ENCODE data around the gene OPCML. TPM values are rescaled to one million over a fixed set of nuclear protein-coding genes. Genes with fewer than 3 reads are reported as not detected.

OPCML gene
- total RNA-seq, 2 experiments from 2014 or later: not detected

DNA sequence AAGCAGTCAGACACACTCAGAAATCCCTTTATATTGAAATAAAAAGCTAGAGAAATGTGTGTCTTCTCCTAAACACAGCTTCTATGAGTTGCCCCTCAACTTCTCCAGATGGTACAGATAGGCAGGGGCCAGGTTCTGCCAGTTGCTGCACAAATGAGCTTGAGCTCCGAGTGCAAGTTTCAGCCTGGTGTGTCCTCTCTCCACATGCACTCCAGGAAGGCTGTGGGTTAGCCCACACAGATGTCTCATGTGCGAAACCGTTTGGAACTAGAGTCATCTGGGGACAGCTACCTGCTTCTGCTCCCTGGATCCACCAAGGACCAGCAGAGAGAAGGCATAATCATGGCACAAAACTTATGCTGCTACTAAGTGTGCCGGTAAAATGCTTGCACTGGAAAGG is 812.6 kb downstream of the OPCML start:
- no peaks in the 10 kb centered on the region for H3K9me3 Mint-ChIP-seq

GRCh38 chr11:132718711-132719671 is 813.3 kb downstream of the OPCML start:
- no peaks in the 10 kb centered on the region for H3K9me3 Mint-ChIP-seq
- ChIA-PET CTCF (no interaction called here), POLR2A (no interaction called here)
- intact Hi-C loops (cut with micrococcal nuclease): loop anchor here (2.0 kb wide), 1 partner anchor 34 kb away; no protein-coding TSS in a partner anchor
- no peaks in the 10 kb centered on the region for H3K27me3 Mint-ChIP-seq
- peak; percentile 75 for DNase-seq
- peak overlapping the region; percentile 40 for H3K4me3 Mint-ChIP-seq
- no peak overlapping the region for H3K27ac Mint-ChIP-seq
- H3K4me1 Mint-ChIP-seq (ENCODE audit: low read depth): peaks cover 29% of the 10 kb centered on the region
- H3K36me3 Mint-ChIP-seq: no peaks in the 10 kb centered on the region

More for the DNA sequence above, 812.6 kb downstream of the OPCML start:
- Mint-ChIP-seq H3K4me1 (ENCODE audit: low read depth) (peaks cover 29% of the 10 kb centered on the region), H3K36me3 (no peaks in the 10 kb centered on the region), H3K27me3 (no peaks in the 10 kb centered on the region), H3K4me3 (no peak overlapping the region), H3K27ac (no peak overlapping the region)
- ChIA-PET POLR2A (no interaction called here), CTCF (interaction anchor here (1.3 kb wide), 1 partner anchor 11 kb away, joined by 3 read pairs; no protein-coding TSS in a partner anchor)
- intact Hi-C loops (cut with micrococcal nuclease): loop anchor here (2.0 kb wide), 1 partner anchor 35 kb away; no protein-coding TSS in a partner anchor
- peak; percentile 19 for DNase-seq

DNA sequence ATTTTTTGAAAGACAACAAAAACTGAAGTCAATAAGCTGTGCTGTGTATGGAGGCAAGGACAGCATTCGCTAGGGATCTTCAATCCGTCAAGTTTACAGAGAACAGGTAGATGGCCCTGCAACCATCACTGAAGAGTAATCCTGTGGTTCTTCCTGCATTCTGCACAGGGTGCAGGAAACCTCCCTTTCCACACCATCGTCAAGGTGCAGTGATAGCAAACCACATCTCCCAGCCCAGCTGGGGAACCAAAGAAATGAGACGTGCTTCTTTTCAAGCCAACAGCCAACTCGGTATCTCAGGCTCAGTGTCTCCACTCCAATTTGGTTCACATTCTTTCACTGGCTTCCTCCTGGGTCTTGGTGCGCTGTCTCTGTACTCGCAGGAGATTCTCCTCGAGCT is 814.5 kb downstream of the OPCML start:
- Mint-ChIP-seq H3K4me3 (no peak overlapping the region), H3K9me3 (no peaks in the 10 kb centered on the region), H3K36me3 (no peaks in the 10 kb centered on the region), H3K27ac (no peak overlapping the region), H3K27me3 (no peaks in the 10 kb centered on the region), H3K4me1 (ENCODE audit: low read depth) (peaks cover 29% of the 10 kb centered on the region)
- CTCF ChIA-PET: no interaction called here
- no peak for DNase-seq
- intact Hi-C loops (cut with micrococcal nuclease): loop anchor here (2.0 kb wide), 1 partner anchor 33 kb away; no protein-coding TSS in a partner anchor
- POLR2A ChIA-PET: no interaction called here

GRCh38 chr11:132716037-132716436 is 816.3 kb downstream of the OPCML start:
- Mint-ChIP-seq H3K4me1 (ENCODE audit: low read depth) (peaks cover 26% of the 10 kb centered on the region), H3K27me3 (no peaks in the 10 kb centered on the region), H3K36me3 (no peaks in the 10 kb centered on the region), H3K4me3 (no peak overlapping the region), H3K27ac (no peak overlapping the region), H3K9me3 (no peaks in the 10 kb centered on the region)
- POLR2A ChIA-PET: no interaction called here
- intact Hi-C loops (cut with micrococcal nuclease): no loop called here
- CTCF ChIA-PET: no interaction called here
- DNase-seq: no peak

GRCh38 chr11:132714859-132715440 is 817.4 kb downstream of the OPCML start:
- CTCF ChIA-PET: no interaction called here
- Mint-ChIP-seq H3K36me3 (no peaks in the 10 kb centered on the region), H3K27ac (no peak overlapping the region), H3K27me3 (no peaks in the 10 kb centered on the region), H3K4me3 (no peak overlapping the region), H3K9me3 (no peaks in the 10 kb centered on the region), H3K4me1 (ENCODE audit: low read depth) (peaks cover 23% of the 10 kb centered on the region)
- POLR2A ChIA-PET: no interaction called here
- no peak for DNase-seq
- intact Hi-C loops (cut with micrococcal nuclease): no loop called here

GRCh38 chr11:132712466-132712865 is 819.8 kb downstream of the OPCML start:
- no peaks in the 10 kb centered on the region for H3K27me3 Mint-ChIP-seq
- H3K4me3 Mint-ChIP-seq: no peak overlapping the region
- CTCF ChIA-PET: no interaction called here
- POLR2A ChIA-PET: no interaction called here
- no peak for DNase-seq
- H3K27ac Mint-ChIP-seq: no peak overlapping the region
- H3K36me3 Mint-ChIP-seq: no peaks in the 10 kb centered on the region
- no peaks in the 10 kb centered on the region for H3K4me1 Mint-ChIP-seq (ENCODE audit: low read depth)
- no peaks in the 10 kb centered on the region for H3K9me3 Mint-ChIP-seq
- intact Hi-C loops (cut with micrococcal nuclease): no loop called here

GRCh38 chr11:132704781-132705375 is 827.4 kb downstream of the OPCML start:
- POLR2A ChIA-PET: no interaction called here
- intact Hi-C loops (cut with micrococcal nuclease): no loop called here
- Mint-ChIP-seq H3K36me3 (peaks cover 2% of the 10 kb centered on the region), H3K4me3 (no peak overlapping the region), H3K27me3 (no peaks in the 10 kb centered on the region), H3K27ac (no peak overlapping the region), H3K4me1 (ENCODE audit: low read depth) (no peaks in the 10 kb centered on the region), H3K9me3 (peaks cover 22% of the 10 kb centered on the region)
- DNase-seq: no peak
- CTCF ChIA-PET: no interaction called here

GRCh38 chr11:132692891-132693290 is 839.4 kb downstream of the OPCML start:
- Mint-ChIP-seq H3K36me3 (no peaks in the 10 kb centered on the region), H3K27ac (no peak overlapping the region), H3K27me3 (no peaks in the 10 kb centered on the region), H3K4me3 (no peak overlapping the region), H3K4me1 (ENCODE audit: low read depth) (no peaks in the 10 kb centered on the region), H3K9me3 (peaks cover 2% of the 10 kb centered on the region)
- POLR2A ChIA-PET: no interaction called here
- CTCF ChIA-PET: interaction anchor here (1.0 kb wide), 1 partner anchor 18 kb away, joined by 3 read pairs; no protein-coding TSS in a partner anchor
- no peak for DNase-seq
- intact Hi-C loops (cut with micrococcal nuclease): no loop called here

GRCh38 chr11:132691848-132692550 is 840.3 kb downstream of the OPCML start:
- no peaks in the 10 kb centered on the region for H3K9me3 Mint-ChIP-seq

DNA sequence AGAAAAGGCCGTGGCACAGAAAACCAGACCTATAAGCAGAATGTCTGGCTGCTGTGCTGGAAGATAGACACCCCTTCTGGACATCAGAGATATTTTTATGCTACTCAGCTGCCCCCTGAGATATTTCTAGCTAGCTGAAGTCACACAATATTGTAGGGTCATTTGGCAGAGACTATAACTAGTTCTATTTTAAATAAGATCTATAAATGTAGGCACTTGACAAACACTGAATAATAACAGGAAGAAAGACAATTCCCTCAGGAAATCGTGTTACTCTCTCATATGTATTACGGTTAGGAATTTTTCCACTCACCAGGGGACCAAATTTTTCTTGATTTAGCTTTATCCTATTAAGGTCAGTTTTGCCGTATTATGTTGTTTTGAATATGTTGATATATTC is 845.4 kb downstream of the OPCML start:
- no peaks in the 10 kb centered on the region for H3K27me3 Mint-ChIP-seq
- no peaks in the 10 kb centered on the region for H3K9me3 Mint-ChIP-seq
- H3K36me3 Mint-ChIP-seq: no peaks in the 10 kb centered on the region
- H3K27ac Mint-ChIP-seq: no peak overlapping the region
- H3K4me3 Mint-ChIP-seq: no peak overlapping the region
- POLR2A ChIA-PET: no interaction called here
- CTCF ChIA-PET: no interaction called here
- H3K4me1 Mint-ChIP-seq (ENCODE audit: low read depth): peaks cover 10% of the 10 kb centered on the region
- DNase-seq: no peak
- intact Hi-C loops (cut with micrococcal nuclease): no loop called here

More at GRCh38 chr11:132691848-132692550, 840.3 kb downstream of the OPCML start:
- DNase-seq: no peak
- Mint-ChIP-seq H3K36me3 (no peaks in the 10 kb centered on the region), H3K4me1 (ENCODE audit: low read depth) (no peaks in the 10 kb centered on the region), H3K4me3 (no peak overlapping the region), H3K27me3 (no peaks in the 10 kb centered on the region), H3K27ac (no peak overlapping the region)
- intact Hi-C loops (cut with micrococcal nuclease): no loop called here
- ChIA-PET CTCF (no interaction called here), POLR2A (no interaction called here)

DNA sequence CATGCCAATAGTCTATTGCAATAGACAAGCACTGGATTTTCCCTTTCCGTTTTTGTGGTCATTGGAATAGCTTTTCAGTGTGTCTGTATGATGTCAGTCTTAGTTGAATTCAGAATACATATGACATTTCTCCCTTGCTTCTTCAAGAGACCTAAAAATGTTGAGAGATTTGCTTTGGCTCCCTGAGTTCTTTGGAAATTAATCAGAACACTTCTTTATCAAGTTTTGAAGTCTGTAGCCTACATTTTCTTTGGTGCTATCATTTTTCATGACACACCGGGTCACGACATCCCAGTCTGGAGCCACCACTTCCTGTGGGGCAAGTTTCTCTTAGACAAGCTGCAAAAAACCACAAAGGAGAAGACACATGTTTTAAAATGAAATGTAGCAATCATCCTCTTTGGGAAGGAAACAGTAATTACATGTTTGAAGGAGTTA is 847.1 kb downstream of the OPCML start:
- Mint-ChIP-seq H3K4me1 (ENCODE audit: low read depth) (peaks cover 10% of the 10 kb centered on the region), H3K27me3 (no peaks in the 10 kb centered on the region), H3K27ac (no peak overlapping the region), H3K9me3 (no peaks in the 10 kb centered on the region), H3K36me3 (no peaks in the 10 kb centered on the region), H3K4me3 (no peak overlapping the region)
- ChIA-PET POLR2A (no interaction called here), CTCF (no interaction called here)
- DNase-seq: peak; percentile 34
- intact Hi-C loops (cut with micrococcal nuclease): loop anchor here (2.0 kb wide), 1 partner anchor 34 kb away; no protein-coding TSS in a partner anchor

GRCh38 chr11:132683602-132684001 is 848.7 kb downstream of the OPCML start:
- POLR2A ChIA-PET: no interaction called here
- intact Hi-C loops (cut with micrococcal nuclease): loop anchor here (2.0 kb wide), 1 partner anchor 35 kb away; no protein-coding TSS in a partner anchor
- H3K27ac Mint-ChIP-seq: no peak overlapping the region
- no peak overlapping the region for H3K4me3 Mint-ChIP-seq
- CTCF ChIA-PET: no interaction called here
- H3K4me1 Mint-ChIP-seq (ENCODE audit: low read depth): peaks cover 10% of the 10 kb centered on the region
- H3K36me3 Mint-ChIP-seq: no peaks in the 10 kb centered on the region
- no peaks in the 10 kb centered on the region for H3K9me3 Mint-ChIP-seq
- no peaks in the 10 kb centered on the region for H3K27me3 Mint-ChIP-seq
- no peak for DNase-seq

All from activated CD4-positive, alpha-beta memory T cell treated with anti-CD3 and anti-CD28 coated beads for 36 hours (primary cell).